Central memory CD8-positive, alpha-beta T cell (primary cell): ENCODE measurements around the gene KRTAP10-4.
A peak's percentile ranks its signal among the peaks of the same experiment; 100 is the strongest.
"Not testable (repeated sequence)": the region's sequence is repeated elsewhere in the genome, so short reads cannot be mapped to it uniquely, and the experiment has no call there.

Experiments used
- ATAC-seq: fragments of 150-1000 bp; cut with Tn5 transposase; replicated peaks from 2 replicates; pipeline ENCODE4 v1.10.0; 2022; ENCODE audit warnings: mild to moderate bottlenecking, moderate FRiP score, moderate number of reproducible peaks; ENCODE audit not compliant: poor library complexity, severe bottlenecking; ENCODE audit errors: extremely low read depth
- DNase-seq, 2 donors: peaks; one replicate each; pipeline ENCODE4 v3.0.0; 2021; ENCODE audit warnings: low spot score in 2 of 2
- H3K27ac Mint-ChIP-seq: one replicate; pipeline ENCODE4 v1.8.0; 2022; ENCODE audit warnings: low read depth, mild to moderate bottlenecking, moderate library complexity, mixed read lengths
- H3K27me3 Mint-ChIP-seq: one replicate; pipeline ENCODE4 v1.8.0; 2022; ENCODE audit warnings: mixed read lengths
- H3K36me3 Mint-ChIP-seq: one replicate; pipeline ENCODE4 v1.8.0; 2022; ENCODE audit warnings: mild to moderate bottlenecking, moderate library complexity, mixed read lengths; ENCODE audit not compliant: insufficient read depth
- H3K4me1 Mint-ChIP-seq: one replicate; pipeline ENCODE4 v1.8.0; 2022; ENCODE audit warnings: mixed read lengths
- H3K4me3 Mint-ChIP-seq: one replicate; pipeline ENCODE4 v1.8.0; 2022; ENCODE audit warnings: mild to moderate bottlenecking, moderate library complexity, mixed read lengths
- H3K9me3 Mint-ChIP-seq: one replicate; pipeline ENCODE4 v1.8.0; 2022; ENCODE audit warnings: mixed read lengths

The KRTAP10-4 gene, protein sequence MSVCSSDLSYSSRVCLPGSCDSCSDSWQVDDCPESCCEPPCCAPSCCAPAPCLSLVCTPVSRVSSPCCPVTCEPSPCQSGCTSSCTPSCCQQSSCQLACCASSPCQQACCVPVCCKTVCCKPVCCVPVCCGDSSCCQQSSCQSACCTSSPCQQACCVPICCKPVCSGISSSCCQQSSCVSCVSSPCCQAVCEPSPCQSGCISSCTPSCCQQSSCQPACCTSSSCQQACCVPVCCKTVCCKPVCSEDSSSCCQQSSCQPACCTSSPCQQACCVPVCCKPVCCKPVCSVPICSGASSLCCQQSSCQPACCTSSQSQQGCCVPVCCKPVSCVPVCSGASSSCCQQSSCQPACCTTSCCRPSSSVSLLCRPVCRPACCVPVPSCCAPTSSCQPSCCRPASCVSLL

DNA sequence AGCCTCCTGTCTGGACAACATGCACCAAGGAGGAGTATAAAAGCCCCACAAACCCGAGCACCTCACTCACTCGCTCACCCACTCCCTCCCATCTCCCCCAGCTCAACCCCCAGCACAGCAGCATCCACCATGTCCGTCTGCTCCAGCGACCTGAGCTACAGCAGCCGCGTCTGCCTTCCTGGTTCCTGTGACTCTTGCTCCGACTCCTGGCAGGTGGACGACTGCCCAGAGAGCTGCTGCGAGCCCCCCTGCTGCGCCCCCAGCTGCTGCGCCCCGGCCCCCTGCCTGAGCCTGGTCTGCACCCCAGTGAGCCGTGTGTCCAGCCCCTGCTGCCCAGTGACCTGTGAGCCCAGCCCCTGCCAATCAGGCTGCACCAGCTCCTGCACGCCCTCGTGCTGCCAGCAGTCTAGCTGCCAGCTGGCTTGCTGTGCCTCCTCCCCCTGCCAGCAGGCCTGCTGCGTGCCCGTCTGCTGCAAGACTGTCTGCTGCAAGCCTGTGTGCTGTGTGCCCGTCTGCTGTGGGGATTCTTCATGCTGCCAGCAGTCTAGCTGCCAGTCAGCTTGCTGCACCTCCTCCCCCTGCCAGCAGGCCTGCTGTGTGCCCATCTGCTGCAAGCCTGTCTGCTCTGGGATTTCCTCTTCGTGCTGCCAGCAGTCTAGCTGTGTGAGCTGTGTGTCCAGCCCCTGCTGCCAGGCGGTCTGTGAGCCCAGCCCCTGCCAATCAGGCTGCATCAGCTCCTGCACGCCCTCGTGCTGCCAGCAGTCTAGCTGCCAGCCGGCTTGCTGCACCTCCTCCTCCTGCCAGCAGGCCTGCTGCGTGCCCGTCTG, at the start of gene KRTAP10-4:
TSS of gene KRTAP10-4 (plus strand) at position 100 of the 827 bp plus-strand sequence. CDS start at position 130, 30 bp downstream.
- not testable (repeated sequence) for ATAC-seq, H3K36me3 Mint-ChIP-seq, H3K27ac Mint-ChIP-seq, DNase-seq, H3K9me3 Mint-ChIP-seq
- peaks cover 11% of the 10 kb centered on the region for H3K4me1 Mint-ChIP-seq
- H3K4me3 Mint-ChIP-seq = peak within 1 kb of the TSS; percentile 50
- peaks cover 17% of the 10 kb centered on the region for H3K27me3 Mint-ChIP-seq

DNA sequence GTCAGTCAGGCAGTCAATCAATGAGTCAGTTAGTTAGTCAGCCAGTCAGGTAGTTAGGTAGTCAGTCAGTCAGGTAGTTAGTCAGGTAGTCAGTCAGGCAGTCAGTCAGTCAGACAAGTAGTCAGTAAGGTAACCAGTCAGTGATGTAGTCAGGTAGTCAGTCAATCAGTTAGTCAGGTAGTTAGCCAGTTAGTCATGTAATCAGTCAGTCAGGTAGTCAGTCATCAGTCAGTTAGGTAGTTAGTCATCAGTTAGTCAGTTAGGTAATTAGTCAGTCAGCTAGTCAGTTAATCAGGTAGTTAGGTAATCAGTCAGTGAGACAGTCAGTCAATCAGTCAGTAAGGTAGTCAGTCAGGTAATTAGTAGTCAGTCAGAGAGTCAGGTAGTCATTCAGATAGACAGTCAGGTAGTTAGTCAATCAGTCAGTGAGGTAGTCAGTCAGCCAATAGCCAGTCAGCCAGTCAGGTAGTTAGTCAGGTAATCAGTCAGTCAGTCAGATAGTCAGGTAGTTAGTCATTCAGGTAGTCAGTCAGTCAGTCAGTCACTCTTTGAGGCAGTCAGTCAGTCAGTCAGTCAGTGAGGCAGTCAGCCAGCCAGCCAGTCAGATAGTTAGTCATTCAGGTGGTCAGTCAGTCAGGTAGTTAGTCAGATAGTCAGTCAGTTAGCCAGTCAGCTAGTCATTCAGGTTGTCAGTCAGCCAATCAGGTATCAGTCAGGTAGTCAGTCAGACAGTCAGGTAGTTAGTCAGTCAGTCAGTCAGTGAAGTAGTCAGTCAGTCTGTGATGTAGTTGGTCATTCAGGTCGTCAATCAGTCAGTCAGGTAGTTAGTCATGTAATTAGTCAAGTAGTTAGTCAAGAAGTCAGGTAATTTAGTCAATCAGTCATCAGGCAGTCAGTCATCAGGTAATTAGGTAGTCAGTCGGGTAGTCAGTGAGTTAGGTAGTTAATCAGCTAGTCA, 48.8 kb upstream of the KRTAP10-4 start:
- no peak for DNase-seq
- H3K4me3 Mint-ChIP-seq = no peak overlapping the region
- no peak for ATAC-seq
- no peaks in the 10 kb centered on the region for H3K27me3 Mint-ChIP-seq
- H3K36me3 Mint-ChIP-seq = no peaks in the 10 kb centered on the region
- H3K27ac Mint-ChIP-seq = no peak overlapping the region
- no peaks in the 10 kb centered on the region for H3K4me1 Mint-ChIP-seq
- no peaks in the 10 kb centered on the region for H3K9me3 Mint-ChIP-seq

DNA sequence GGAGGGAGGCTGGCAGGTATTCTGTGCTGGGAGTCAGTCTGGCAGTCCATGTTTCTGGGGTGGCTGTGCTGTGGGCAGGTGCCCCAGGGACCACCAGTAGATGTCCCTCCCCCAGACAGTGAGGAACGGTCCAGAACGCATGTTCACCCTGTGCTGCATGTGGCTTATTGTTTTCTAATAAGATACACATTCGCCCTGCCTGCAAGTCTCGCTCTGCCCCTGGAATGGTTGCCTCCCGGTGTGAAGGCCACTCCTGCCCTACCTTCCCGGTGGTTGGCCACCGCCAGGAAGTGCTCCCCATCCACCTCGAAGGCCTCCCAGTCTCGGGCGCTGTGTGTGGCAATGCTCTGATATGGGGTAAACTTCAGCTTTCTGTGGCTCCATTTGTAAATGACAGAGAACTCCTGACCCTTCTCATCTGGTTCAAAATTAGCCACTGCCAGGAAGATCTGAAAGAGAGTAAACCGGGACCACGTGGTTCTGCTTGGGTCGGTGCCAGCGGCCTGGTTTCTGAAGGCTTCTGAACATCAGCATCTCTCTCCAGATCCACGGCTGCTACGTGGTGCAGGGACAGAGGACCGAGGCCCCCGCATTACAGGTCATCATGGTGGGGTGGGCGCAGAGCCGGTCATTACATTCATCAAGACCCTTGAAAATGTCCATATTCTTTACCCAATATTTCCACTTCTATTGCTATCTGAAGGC, 48.0 kb upstream of the KRTAP10-4 start:
- no peaks in the 10 kb centered on the region for H3K4me1 Mint-ChIP-seq
- no peak for ATAC-seq
- H3K27me3 Mint-ChIP-seq = no peaks in the 10 kb centered on the region
- no peaks in the 10 kb centered on the region for H3K9me3 Mint-ChIP-seq
- no peak overlapping the region for H3K4me3 Mint-ChIP-seq
- H3K36me3 Mint-ChIP-seq = no peaks in the 10 kb centered on the region
- DNase-seq = no peak
- H3K27ac Mint-ChIP-seq = no peak overlapping the region

DNA sequence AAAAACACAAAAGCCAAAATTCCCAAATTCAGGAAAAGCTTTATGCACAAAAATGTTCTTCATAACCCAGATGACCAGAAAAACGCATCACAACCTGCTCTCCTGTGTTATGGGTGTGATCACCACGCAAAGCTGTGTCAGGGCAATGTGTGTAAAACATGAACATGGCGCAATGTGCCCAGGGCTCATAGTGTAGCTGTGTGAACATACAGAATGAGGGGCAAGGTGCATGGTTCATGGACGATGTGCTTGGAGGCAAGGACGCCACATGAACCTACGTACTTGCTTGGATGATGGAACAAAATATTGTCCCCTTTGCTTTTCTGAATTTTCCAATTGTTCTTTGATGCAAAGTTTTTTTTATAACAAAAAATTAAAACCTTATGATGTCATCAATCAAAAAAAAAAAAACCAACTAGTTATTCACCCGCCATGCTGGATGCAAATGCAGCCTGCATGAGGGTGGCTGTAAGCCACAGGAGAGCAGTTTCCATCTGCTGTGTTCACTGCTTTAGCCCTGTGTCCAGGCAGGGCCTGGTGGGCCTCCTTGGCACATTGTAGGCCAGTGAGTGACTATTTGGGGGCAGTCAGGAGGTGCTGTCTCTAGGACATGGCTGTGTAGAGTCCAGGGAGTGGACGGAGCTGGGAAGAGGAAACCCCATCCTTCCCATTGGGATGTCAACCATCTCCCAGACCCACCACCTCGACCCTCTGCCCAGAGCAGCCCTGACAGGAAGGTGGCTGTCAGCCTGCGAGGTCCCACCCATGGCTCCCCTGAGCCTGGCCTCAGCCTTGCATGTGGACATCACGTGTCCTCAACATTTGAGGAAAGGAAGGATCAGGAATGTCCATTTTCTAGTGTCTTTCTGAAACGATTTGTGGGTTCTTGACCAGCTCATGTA, 47.2 kb upstream of the KRTAP10-4 start:
- no peak overlapping the region for H3K4me3 Mint-ChIP-seq
- H3K36me3 Mint-ChIP-seq = no peaks in the 10 kb centered on the region
- no peak overlapping the region for H3K27ac Mint-ChIP-seq
- DNase-seq = no peak
- no peak for ATAC-seq
- H3K4me1 Mint-ChIP-seq = no peaks in the 10 kb centered on the region
- no peaks in the 10 kb centered on the region for H3K27me3 Mint-ChIP-seq
- H3K9me3 Mint-ChIP-seq = no peaks in the 10 kb centered on the region

DNA sequence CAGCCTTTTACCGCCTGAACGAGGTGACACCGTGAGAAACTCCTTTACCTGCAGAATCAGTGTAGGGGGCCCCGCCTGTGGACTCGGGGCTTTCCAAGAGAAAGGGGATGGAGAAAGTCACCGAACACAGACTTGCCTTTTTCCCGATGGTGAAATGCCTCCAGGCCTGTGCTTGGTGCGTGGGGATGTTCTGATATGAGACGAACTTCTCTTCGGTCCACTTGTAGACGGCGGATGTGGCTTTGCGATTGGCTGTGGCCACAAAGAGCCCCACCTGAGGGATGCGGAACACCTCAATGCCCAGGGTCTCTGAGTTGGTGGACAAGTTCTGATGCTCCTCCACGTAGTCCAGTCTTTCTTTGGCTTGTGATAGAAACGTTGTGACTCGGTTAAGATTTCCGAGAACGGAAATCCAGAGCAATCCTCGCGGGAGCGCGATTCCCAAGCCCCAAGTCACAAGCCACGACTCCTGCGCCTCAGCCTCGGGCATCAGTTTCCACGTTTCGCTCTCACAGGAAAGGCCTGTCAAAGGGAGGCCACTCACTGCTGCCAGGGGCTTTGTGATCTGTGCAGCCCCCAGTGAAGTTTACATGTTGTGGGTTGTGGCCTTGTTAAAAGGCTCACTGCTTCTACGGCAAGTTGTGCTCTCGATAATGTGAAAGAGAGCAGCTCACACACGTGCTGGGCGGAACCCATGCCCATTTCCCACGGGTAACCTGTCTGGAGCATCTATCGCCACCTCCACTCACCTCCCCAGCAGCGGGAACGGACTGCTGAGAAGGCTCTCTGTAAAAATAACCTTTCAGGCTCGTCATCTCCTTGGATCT, 46.2 kb upstream of the KRTAP10-4 start:
- no peaks in the 10 kb centered on the region for H3K4me1 Mint-ChIP-seq
- DNase-seq (no peak), ATAC-seq (no peak)
- peaks cover 2% of the 10 kb centered on the region for H3K36me3 Mint-ChIP-seq
- H3K27ac Mint-ChIP-seq = no peak overlapping the region
- H3K4me3 Mint-ChIP-seq = no peak overlapping the region
- H3K9me3 Mint-ChIP-seq = no peaks in the 10 kb centered on the region
- H3K27me3 Mint-ChIP-seq = no peaks in the 10 kb centered on the region

DNA sequence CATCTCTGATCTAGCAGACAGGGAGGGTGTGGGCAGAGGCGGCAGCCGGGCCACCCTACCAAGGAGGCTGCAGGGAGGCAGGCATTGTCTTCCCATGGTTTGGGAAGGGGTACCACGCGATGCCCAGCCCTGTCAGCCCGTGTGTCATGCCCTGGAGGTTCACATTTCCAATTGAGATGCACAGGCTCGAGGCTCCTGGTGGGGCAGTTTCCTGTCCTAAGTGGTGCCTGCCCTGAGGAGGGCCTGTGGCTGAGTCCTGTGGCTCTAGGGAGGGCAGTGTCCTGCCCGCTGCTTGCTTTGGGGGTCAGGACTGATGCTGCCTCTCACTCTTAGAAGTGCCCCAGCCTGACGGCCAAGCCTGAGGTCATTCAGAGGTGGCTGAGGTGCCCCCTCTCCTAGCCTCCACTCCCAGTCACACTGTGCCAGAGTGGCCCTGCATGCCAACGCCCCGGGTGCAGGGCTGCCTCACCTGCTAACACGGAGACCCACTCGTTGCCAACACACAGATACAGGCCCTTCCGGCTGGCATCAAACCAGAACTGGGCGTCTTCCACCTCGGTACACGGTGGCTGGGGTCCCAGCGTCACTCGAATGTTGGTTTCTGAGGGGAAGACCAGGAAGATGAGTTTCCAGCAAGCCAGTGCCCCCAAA, 45.4 kb upstream of the KRTAP10-4 start:
- H3K9me3 Mint-ChIP-seq = no peaks in the 10 kb centered on the region
- no peak overlapping the region for H3K27ac Mint-ChIP-seq

DNA sequence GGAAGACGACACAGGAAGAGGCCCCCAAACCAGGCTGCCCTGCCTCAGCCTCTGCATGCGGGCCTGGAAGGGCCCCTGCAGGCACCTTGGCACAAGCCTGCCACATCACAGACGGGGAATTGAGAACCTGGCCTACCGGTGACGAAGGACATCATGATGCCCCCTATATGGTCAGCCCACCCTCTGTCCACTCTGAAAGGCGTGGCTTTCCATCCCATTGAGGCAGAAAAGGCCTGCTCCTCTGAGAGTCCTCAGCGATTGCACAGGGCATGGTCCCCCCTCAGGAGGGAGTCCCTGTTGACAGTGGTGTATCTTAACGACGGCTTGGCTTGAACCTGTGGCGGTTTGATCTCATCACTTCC, 44.9 kb upstream of the KRTAP10-4 start:
- H3K4me1 Mint-ChIP-seq = no peaks in the 10 kb centered on the region
- H3K27me3 Mint-ChIP-seq = no peaks in the 10 kb centered on the region

More for the DNA sequence above, 45.4 kb upstream of the KRTAP10-4 start:
- no peaks in the 10 kb centered on the region for H3K4me1 Mint-ChIP-seq
- H3K27me3 Mint-ChIP-seq = no peaks in the 10 kb centered on the region
- no peak overlapping the region for H3K4me3 Mint-ChIP-seq
- DNase-seq (no peak), ATAC-seq (no peak)
- H3K36me3 Mint-ChIP-seq = peaks cover 2% of the 10 kb centered on the region

DNA sequence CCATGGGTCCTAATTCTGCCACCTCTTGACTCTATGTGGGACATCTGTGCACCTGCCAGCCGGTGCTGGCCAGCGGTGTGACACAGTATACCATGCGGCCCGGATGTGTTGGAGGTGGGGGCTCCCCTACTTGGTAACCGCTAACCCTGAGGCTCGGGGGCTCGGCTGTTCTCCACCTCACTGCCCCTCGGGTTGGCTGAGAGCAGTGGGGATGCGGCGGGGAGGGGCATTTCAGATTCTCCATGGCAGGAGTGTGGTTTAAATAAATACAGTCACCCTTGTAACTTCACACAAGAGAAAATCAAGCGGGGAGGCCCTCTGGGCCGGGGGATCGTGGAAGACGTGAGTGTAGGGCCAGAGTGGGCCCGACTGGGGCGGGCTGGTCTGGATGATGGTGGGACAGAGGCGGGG, 44.5 kb upstream of the KRTAP10-4 start:
- no peak for ATAC-seq
- no peak overlapping the region for H3K4me3 Mint-ChIP-seq
- peaks cover 2% of the 10 kb centered on the region for H3K36me3 Mint-ChIP-seq
- no peaks in the 10 kb centered on the region for H3K27me3 Mint-ChIP-seq
- no peaks in the 10 kb centered on the region for H3K4me1 Mint-ChIP-seq
- no peak overlapping the region for H3K27ac Mint-ChIP-seq
- H3K9me3 Mint-ChIP-seq = no peaks in the 10 kb centered on the region
- DNase-seq = no peak

More for the DNA sequence above, 44.9 kb upstream of the KRTAP10-4 start:
- H3K4me3 Mint-ChIP-seq = no peak overlapping the region
- H3K36me3 Mint-ChIP-seq = peaks cover 2% of the 10 kb centered on the region
- no peak for DNase-seq
- H3K9me3 Mint-ChIP-seq = no peaks in the 10 kb centered on the region
- no peak for ATAC-seq
- H3K27ac Mint-ChIP-seq = no peak overlapping the region

DNA sequence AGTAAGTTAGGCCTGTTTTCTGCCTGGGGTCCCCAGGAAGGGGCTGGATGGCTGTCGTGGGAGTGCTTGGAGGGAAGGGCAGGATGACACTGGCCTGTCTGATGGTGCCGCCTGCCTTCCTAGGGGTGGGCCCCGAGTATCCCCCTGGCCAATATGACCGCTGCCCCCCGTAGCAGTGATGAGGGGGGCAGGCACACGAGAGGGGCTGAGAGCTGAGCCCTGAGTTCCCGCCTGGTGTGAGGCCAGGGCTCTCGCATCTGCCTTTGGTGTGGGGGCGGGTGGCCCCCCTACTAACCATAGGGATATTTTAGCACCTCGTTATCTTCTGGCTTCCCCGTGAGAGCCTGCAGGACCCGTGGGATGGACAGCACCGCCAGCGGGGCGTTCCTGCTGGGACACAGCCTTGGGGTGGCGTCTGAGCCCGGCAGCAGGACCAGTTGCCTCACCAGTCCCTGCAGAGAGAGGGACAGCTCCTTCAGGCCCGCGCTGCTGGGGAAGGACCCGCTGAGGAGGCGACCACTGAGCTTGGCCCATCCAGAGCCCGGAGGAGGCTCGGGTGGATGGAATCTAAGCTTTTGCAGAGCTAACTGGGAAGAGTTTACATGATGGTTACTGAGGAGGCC, 43.9 kb upstream of the KRTAP10-4 start:
- H3K9me3 Mint-ChIP-seq = no peaks in the 10 kb centered on the region
- H3K4me3 Mint-ChIP-seq = no peak overlapping the region
- H3K27ac Mint-ChIP-seq = no peak overlapping the region
- DNase-seq (no peak), ATAC-seq (no peak)
- H3K4me1 Mint-ChIP-seq = no peaks in the 10 kb centered on the region
- no peaks in the 10 kb centered on the region for H3K27me3 Mint-ChIP-seq
- H3K36me3 Mint-ChIP-seq = peaks cover 2% of the 10 kb centered on the region
